Type B pancreatic cell (in vitro differentiated cells): ENCODE results near the gene POLL. TPM values are rescaled to one million over a fixed set of nuclear protein-coding genes. Genes with fewer than 3 reads are reported as not detected.
A peak's percentile ranks its signal among the peaks of the same experiment; 100 is the strongest.

Experiments
- DNase-seq: peaks from one replicate; pipeline ENCODE4 v3.0.0; 2021; ENCODE audit warnings: mixed read lengths; ENCODE audit not compliant: unreplicated experiment; ENCODE audit errors: extremely low spot score
- H3K27ac Mint-ChIP-seq: 2 replicates; pipeline ENCODE4 v1.8.0; 2021; ENCODE audit warnings: mild to moderate bottlenecking, mixed read lengths
- H3K27me3 Mint-ChIP-seq: 2 replicates; pipeline ENCODE4 v1.8.0; 2021; ENCODE audit warnings: mixed read lengths
- H3K36me3 Mint-ChIP-seq: 2 replicates; pipeline ENCODE4 v1.8.0; 2021; ENCODE audit warnings: mixed read lengths
- H3K4me1 Mint-ChIP-seq: one replicate; pipeline ENCODE4 v1.8.0; 2021; ENCODE audit warnings: mixed read lengths; ENCODE audit not compliant: unreplicated experiment
- H3K4me3 Mint-ChIP-seq: 2 replicates; pipeline ENCODE4 v1.8.0; 2021; ENCODE audit warnings: mild to moderate bottlenecking, mixed read lengths
- H3K9me3 Mint-ChIP-seq: 2 replicates; pipeline ENCODE4 v1.8.0; 2021; ENCODE audit warnings: mixed read lengths
- total RNA-seq: library from RNA; stranded (reverse); gene quantifications from 2 replicates; pipeline ENCODE4 v1.2.1, GENCODE V29; 2021; ENCODE audit warnings: low replicate concordance
- TF ChIP-seq, protein P1 (sequence below): fragments of 200-600 bp; sonication (generic); conservative IDR thresholded peaks from 2 replicates; pipeline ENCODE4 v1.5.0; 2021; ENCODE audit warnings: antibody characterized with exemption, mild to moderate bottlenecking

The POLL gene
- total RNA-seq, 1 donor from 2014 or later = 39.3 TPM

GRCh38 chr10:101562231-101562630, 25.8 kb downstream of the POLL start:
- H3K9me3 Mint-ChIP-seq = no peaks in the 10 kb centered on the region
- peaks cover 46% of the 10 kb centered on the region for H3K27me3 Mint-ChIP-seq
- no peak overlapping the region for H3K4me3 Mint-ChIP-seq
- no peaks in the 10 kb centered on the region for H3K36me3 Mint-ChIP-seq
- H3K4me1 Mint-ChIP-seq = peaks cover 39% of the 10 kb centered on the region
- no peak overlapping the region for H3K27ac Mint-ChIP-seq
- DNase-seq = peak; percentile 55
- TF ChIP-seq, protein P1, sequence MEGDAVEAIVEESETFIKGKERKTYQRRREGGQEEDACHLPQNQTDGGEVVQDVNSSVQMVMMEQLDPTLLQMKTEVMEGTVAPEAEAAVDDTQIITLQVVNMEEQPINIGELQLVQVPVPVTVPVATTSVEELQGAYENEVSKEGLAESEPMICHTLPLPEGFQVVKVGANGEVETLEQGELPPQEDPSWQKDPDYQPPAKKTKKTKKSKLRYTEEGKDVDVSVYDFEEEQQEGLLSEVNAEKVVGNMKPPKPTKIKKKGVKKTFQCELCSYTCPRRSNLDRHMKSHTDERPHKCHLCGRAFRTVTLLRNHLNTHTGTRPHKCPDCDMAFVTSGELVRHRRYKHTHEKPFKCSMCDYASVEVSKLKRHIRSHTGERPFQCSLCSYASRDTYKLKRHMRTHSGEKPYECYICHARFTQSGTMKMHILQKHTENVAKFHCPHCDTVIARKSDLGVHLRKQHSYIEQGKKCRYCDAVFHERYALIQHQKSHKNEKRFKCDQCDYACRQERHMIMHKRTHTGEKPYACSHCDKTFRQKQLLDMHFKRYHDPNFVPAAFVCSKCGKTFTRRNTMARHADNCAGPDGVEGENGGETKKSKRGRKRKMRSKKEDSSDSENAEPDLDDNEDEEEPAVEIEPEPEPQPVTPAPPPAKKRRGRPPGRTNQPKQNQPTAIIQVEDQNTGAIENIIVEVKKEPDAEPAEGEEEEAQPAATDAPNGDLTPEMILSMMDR = no peak

- peaks cover under 1% of the 10 kb centered on the region for H3K36me3 Mint-ChIP-seq
- peak; percentile 64 for DNase-seq
- H3K4me1 Mint-ChIP-seq = peaks cover 36% of the 10 kb centered on the region
- H3K4me3 Mint-ChIP-seq = no peak overlapping the region
- no peaks in the 10 kb centered on the region for H3K9me3 Mint-ChIP-seq
- no peak overlapping the region for H3K27ac Mint-ChIP-seq
- H3K27me3 Mint-ChIP-seq = peaks cover 38% of the 10 kb centered on the region
- TF ChIP-seq, protein P1 = no peak
Measured at GRCh38 chr10:101561068-101561915, 26.8 kb downstream of the POLL start.

GRCh38 chr10:101560298-101561067, 27.6 kb downstream of the POLL start:
- DNase-seq = peak; percentile 52
- peaks cover 30% of the 10 kb centered on the region for H3K27me3 Mint-ChIP-seq
- TF ChIP-seq, protein P1 = no peak

GRCh38 chr10:101559596-101560297, 28.3 kb downstream of the POLL start:
- peaks cover 32% of the 10 kb centered on the region for H3K4me1 Mint-ChIP-seq
- H3K9me3 Mint-ChIP-seq = no peaks in the 10 kb centered on the region
- TF ChIP-seq, protein P1 = no peak
- DNase-seq = peak; percentile 48
- H3K27ac Mint-ChIP-seq = no peak overlapping the region
- no peak overlapping the region for H3K4me3 Mint-ChIP-seq
- peaks cover 22% of the 10 kb centered on the region for H3K27me3 Mint-ChIP-seq
- peaks cover 12% of the 10 kb centered on the region for H3K36me3 Mint-ChIP-seq

More at GRCh38 chr10:101560298-101561067, 27.6 kb downstream of the POLL start:
- Mint-ChIP-seq H3K4me1 (peaks cover 32% of the 10 kb centered on the region), H3K36me3 (peaks cover 5% of the 10 kb centered on the region), H3K4me3 (no peak overlapping the region), H3K27ac (no peak overlapping the region), H3K9me3 (no peaks in the 10 kb centered on the region)
